Stimulated activated CD4-positive, alpha-beta T cell treated with anti-CD3 and anti-CD28 coated beads, Interleukin-4, amount 100 ng/mL, for 4 hours (primary cell): ENCODE data around the gene SLC2A13.
"Not testable (repeated sequence)": the region's sequence is repeated elsewhere in the genome, so short reads cannot be mapped to it uniquely, and the experiment has no call there.

ENCODE experiments used
- DNase-seq, 2 experiments: peaks; one replicate each; pipeline ENCODE4 v3.0.0-alpha.2; 2020

Gene SLC2A13

DNA sequence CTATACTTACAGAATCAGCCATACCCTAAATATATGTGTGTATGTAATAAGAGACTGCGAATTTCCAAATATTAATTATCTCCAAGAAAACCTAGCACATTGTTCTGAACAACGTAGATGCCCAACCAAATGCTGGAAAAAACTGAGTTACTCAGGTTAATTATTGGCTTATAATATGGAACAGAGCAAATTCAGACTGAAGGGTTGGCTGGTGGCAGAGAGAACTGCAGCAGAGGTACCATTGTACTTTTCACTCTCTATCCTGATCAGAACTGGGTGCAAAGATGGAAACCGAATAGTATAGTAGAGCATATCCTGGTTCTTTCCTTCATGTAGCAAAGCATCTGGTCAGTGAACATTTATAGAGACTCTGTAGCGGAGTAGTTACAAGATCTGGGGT, 185.7 kb downstream of the SLC2A13 start:
- no peak for DNase-seq

DNA sequence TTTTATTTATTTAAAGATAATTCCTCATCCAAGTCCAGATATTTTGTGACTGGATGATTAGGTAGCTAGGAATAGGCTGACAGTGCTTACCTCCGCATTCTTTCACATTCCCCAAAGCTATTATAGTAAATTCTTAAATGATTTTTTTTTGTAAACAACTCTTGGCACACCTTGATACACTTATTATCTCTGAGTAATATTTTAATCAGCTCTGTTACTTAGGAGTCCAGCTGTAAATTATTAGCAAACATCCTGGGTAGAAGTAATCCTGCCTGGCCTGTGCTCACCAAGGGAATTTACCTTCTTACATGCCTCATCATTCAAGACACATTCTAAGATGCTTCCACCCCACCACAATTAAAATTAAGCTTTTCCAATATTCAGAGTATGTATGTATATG, 186.1 kb downstream of the SLC2A13 start:
- no peak for DNase-seq

DNA sequence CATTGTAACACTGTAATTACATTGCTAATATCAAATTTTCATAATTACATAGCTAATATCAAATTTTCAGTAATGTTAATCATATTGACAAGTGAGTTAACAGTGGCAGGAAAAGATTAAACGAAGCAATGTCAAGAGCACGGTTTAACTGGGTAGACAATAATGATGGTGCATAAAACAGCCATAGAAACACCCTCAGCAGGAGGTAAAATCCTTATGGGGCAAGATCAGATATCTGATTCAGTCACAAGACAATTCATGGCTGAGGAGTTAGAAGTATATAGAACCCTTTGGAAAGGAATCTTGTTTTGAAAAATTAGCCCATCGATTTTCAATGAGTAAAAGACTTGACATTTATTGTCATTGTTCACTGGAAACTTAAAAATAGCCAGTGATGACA, 190.6 kb downstream of the SLC2A13 start:
- no peak for DNase-seq

DNA sequence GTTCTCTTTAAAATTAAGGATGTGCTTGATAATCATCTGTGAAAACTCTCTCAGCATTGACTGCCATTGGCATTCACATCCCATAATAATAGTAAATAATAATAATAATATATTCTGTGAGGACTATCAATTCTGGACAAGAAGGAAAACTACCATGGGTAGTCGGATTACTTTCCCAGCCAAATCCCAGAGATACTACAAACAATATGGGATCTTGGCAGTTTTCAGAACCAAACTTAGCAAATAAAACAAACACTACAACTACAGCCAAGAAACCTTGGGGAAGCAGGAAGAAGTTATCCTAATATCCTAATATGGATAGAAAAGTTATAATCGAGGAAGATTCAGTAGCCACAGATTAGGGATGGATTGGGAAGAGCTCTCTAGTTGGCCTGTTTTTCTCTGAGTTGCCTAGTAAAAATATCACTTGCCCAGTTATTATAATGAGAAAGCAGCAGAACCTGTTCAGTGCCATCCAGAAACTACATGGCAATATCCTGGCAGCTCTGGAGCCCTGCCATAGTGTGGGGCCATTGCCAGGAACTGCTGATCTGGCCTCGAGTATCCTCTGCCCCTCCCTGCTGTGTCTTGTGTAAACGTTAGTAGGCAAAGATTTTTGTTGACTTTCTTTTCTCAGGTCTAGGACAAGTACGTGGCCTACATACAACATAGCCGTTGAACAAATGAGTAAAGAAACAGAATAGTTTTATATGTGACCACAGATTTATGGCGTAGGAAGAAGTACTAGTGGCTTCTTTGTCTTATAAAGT, 193.5 kb downstream of the SLC2A13 start:
- no peak for DNase-seq

DNA sequence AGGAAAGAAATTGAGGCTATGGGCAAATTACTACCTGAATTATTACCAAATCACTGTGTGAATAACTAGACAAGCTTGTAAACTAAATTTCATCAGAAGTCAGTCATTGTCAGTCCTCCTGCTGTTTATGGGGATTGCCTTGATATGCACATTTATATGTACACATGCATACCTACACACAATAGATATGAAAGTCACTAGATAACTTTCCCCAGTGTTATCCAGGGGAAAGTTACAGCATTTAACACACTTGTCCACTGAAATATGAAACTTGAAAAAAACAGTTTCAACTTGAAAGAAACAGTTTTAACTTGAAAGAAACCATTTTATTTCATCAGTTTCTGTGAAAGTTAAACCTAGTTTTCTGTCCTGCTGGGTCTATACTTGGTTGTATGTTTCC, 199.6 kb downstream of the SLC2A13 start:
- DNase-seq: no peak

DNA sequence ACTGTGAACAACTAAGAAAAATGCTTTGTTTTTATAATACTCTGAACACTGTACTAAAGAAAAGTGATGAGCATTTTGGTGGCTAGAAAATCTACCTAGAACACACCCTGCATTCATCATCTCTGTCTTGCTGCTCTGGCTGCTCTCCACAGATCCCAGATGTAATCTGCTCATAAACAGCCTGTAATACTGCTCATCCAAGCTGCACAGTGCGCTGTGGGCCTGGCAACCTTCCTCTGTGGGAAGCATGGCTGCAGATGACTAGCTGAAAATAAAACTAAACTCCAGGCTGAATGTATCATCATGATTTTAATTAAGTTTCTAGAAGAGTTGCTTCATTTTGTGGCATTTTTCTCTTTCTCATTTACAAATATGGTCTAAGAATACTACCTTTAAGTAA, 200.7 kb downstream of the SLC2A13 start:
- DNase-seq: no peak

DNA sequence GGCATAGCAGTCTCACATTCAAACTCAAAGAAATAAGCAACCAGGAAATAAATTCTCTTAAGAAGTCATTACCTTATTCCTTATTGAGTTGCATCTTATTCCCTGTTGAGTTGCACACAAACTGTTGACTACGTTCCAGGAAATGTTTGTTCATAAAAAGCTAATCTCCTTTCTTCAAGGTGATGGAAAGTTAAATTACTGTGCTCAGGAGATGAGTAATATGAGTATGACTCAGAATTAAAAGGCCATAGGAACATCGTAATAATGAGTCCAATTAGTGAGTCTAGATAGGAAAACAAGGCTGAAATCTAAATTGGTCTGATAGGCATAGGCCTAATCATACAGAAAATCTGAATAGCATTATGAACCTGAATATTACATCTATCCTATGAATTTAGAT, 203.1 kb downstream of the SLC2A13 start:
- DNase-seq: no peak

DNA sequence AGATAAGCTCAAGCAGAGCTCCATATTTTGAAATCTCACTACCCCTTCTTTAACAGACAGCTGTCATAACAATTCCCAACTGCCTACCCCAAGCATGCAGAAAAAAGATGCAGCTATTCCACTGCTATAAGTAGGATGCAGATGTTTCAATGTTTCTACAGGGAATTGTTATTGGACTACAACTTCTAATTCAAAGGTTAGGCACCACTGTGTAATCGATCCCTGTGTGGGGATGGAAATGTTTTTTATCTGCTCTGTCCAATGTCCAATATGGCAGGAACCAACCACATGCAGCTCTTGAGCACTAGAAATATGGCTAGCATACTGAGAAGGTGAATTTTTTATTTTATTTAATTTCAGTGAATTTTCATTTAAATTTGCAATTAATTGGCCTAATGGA, 208.6 kb downstream of the SLC2A13 start:
- DNase-seq: no peak

DNA sequence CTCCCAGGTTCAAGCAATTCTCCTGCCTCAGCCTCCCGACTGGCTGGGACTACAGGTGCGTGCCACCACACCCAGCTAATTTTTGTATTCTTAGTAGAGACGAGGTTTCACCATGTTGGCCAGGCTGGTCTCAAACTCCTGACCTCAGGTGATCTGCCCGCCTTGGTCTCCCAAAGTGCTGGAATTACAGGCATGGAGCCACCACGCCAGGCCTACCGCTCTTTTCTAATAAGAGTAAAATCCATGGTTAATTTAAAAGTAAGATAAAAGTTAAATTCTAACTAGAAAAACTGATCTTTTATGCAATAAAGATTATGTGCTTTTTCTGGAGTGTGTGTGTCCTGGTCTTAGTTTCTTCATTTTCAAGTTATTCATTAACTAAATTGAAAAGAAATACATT, 212.5 kb downstream of the SLC2A13 start:
- DNase-seq: not testable (repeated sequence)

DNA sequence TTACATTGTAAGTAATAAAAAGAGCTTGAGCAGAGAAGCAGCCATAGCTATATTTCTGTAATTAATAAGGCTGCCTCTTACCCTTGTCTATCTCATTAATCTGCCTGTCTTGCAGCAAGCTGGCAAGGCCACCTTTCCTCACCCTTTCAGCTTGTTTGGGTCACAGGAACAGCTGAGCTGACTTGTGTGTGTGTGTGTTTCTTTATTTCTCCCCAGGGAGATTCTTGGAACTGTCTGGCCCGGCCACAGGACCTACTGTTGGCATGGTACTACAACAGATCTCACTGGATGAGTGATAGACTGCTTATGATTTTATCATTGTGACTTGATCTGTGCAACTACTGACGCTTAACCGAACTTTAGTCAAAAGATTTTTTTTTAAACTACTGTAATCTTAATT, 213.7 kb downstream of the SLC2A13 start:
- no peak for DNase-seq

DNA sequence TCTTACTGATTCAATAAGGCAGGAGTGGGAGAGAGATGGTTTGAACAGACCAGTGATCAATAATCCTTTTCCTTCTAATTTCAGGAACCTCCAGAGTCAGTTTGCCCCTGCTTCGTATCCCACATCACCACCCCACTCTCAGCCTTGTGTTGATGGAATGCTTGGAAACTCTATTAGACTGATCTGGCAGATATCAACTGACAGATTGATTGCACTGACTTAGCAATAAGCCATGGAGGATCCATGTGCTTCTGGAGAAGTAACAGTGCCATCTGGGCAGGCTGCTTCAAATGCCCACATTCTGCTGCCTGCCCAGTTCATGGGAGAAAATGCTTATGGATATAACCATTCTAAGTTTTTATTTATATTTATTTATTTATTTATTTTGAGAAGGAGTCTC, 218.0 kb downstream of the SLC2A13 start:
- no peak for DNase-seq

DNA sequence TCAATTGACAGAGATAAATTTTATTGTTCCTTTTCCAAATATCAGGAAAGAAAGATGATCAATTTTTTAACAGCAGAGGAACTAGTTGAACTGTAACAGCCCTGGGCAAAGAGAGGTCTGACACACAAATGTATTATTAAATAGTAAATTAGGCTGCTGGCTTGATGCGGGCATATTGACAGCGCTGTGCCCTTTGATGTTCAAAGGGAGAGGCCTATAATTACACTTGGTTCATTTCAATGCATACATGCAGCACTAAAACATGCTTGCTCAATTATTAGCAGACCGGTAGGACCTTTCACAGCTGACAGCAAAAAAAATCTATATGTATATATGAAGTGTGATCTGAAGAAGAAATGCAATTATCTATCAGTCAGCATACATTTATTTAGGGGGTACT, 219.8 kb downstream of the SLC2A13 start:
- DNase-seq: no peak

DNA sequence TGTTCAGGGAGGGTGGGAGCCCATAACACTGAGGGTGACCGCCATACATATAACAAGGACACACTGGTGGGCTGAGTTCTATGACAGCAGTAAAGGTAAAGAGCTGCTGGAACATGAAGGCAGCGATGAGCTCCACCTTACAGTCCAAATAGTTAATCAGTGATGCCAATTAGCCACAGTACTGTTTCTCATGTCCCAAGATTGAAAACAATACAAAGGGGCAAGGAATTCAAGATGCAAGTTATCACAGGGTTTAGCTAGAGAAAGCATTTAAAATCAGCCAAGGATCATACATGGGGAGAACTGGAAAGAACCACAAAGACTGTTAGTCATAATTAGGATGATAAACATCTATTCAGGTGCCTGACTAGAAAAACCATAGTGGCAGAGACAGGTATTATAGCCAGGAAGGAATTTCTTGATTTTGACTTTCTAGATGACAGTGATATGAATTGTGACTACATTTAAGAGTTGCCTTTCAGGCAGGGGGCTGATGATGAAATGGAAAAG, 221.2 kb downstream of the SLC2A13 start:
- no peak for DNase-seq

DNA sequence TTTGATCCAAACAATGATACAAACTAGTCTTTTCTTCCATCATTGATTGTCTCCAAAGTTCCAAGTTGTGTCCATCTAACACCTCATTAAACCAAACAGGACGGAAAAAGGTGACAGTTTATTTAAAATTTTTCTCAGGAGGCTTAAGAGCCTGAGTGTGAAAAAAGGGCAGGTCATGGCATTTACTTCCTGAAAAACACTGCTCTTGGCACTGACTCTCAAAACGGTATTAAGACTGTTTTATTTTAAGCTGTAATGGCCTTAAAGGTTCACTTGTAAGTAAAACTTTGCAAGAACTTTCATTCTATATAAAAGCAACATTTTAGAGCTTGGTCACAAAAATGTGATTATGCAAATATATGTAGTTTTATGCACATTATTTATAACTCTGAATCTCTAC, 222.5 kb downstream of the SLC2A13 start:
- DNase-seq: no peak

DNA sequence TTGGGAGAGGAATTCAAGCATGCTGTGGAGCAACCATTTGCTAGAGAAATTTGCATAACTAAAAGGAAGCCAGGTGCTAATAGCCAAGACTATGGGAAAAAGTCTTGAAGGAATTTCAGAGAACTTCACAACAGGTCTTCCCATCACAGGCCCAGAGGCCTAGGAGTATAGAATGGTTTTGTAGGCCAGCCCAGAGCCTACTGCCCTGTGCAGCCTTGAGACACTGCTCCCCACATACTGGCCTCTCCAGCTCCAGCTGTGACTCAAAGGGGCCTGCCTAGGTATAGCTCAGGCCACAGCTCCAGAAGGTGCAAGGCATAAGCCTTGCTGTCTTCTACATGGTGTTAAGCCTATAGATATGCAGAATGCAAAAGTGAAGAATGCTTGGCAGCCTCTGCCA, 227.1 kb downstream of the SLC2A13 start:
- no peak for DNase-seq

DNA sequence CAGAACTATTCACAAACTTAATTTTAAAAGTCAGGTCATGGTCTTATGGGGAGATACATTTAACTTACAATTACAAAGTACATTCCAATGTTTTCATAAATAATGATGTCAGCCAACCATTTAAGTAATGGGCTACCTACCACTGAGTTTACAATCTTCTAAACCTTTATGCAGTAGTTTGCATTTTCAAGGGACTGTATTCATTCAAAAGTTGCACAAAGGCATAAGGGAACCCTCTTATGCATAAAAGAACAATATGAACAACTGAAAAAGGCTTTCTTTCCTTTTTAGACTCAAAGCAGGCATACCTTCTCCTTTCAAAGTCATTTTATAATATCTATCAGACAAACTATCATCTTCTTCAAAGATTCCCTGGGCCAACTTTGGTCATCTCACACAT, 230.2 kb downstream of the SLC2A13 start:
- no peak for DNase-seq

DNA sequence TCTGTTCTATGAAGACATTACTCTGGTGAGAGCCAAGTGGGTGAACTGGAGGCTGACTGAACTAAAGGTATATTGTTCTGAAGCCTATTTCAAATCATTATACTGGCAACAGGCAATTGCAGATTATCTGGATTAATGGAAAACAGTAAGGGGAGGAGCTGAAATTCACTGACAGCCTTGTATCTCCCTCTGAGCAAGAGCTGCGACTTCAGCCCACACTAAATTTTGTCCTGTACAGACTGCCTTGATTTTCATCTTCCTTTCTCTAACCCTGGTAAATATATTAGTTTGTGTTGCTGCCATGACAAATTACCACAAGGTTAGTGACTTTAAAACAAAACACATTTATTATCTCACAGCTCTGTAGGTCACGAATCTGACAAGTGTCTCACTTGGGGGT, 231.1 kb downstream of the SLC2A13 start:
- no peak for DNase-seq

DNA sequence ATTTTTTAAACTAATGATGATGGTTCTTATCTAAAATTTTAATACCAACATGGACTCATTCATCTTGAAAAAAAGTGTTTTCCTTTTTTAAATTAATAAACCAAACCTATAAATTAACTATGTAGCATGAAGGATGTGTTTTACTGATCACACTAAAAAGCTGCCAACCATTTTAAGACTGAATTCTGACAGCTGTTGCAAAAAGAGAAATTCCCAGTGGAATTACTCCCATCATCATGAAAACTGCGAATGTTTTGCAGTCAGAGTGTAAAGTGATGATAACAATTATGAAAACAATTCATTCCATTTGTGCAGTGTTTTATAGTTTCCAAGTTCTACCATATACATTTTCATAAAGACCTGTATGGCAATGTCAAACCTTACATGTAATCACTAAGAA, 232.8 kb downstream of the SLC2A13 start:
- no peak for DNase-seq

DNA sequence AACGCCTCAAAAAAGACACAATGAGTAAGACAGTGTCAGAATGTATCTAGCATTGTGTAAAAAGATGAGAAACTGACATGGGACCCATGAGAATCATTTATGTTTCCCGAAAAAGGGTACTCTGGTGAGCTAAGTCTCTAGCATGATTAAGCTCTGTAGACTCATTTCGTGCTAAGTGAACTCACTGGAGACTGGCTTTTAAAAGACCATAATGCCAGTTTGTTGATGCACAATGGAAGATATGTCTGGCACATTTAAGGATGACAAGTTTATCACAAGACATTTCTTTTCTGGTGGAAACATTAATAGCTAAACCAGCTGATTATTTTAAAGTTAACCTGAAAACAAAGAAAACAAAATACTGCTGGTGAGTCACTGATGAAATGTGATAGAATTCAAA, 233.5 kb downstream of the SLC2A13 start:
- DNase-seq: no peak

DNA sequence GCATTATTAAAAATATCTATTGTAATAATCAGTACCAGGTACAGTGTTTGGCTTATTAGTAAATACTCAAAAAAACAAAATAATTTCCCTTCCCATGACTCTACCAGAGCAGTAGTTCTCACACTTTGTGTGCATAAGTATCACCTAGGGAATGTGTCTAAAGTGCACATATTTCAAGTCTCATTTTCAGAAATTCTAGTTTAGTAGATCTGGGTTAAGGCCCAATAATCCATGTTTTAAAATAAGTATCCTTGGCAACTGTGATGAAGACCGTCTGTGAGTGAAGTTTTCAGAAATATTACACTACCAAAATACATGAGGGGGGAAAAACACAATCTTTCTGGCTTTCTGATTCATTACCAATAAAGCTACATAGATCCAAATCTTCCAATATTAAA, 237.6 kb downstream of the SLC2A13 start:
- no peak for DNase-seq

DNA sequence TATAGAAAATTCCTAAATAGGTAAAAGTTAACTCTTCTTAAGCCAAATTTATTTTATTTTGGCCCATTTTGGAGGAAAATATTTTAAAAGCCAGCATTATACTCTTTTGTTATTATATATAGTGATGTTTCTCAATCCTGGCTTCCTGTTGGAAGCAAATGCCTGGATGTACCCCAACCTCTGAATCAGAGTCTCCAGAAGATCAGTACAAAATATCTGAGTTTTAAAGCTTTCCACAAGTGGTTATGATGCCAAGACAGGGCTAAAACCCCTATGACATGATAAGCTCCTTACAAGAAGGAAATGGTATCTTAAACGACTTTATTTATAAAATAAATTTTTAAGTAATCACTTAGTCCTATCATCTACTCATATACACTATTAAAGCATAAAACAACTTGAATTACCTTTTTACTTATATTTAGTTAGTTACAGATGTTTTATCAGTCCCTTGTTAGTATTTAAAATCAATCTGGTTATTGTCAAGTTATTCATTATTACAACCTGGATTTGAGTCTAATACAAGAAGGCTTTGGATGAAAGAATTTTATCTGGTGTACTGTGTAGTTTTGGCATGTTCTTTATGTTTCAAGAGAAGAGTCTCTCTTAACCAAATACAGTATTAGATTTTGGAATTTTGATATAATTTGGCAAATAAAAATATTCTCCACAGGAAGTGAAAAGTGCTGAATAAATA, 238.1 kb downstream of the SLC2A13 start:
- no peak for DNase-seq

DNA sequence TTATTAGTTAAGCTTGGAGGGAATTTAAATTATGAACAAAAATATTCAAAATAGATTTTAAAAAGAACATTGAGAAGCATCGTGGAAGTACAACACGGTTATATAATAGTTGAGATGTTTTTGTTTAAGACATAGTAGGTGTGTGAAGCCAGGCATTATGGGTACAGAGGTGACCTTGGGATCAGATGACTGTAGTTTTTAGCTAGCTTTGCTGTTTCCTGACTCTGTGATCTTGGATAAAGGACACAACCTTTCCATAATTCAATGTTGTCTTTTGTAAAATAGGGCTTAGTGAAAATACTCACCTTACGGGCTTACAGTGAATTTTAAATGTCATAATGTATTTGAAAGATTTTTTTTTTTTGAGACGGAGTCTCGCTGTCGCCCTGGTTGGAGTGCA, 239.7 kb downstream of the SLC2A13 start:
- no peak for DNase-seq

DNA sequence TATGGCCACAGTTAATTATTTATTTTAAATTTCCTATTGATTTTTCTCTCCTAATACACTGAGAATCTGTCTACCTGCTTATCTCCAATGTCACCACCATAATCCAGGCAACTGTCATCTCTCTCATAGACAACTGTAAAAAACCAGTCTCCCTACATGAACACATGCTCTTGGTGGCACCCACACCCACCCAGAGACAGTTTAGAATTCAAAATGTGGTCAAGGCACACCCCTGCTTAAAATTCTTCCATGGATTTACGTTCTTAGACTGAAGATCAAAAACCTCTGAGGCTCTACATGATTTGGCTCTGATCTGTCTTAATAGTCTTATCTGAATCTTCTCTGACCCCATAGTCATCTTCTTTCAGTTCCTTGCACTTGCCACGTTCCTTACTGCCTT, 245.2 kb downstream of the SLC2A13 start:
- DNase-seq: no peak

DNA sequence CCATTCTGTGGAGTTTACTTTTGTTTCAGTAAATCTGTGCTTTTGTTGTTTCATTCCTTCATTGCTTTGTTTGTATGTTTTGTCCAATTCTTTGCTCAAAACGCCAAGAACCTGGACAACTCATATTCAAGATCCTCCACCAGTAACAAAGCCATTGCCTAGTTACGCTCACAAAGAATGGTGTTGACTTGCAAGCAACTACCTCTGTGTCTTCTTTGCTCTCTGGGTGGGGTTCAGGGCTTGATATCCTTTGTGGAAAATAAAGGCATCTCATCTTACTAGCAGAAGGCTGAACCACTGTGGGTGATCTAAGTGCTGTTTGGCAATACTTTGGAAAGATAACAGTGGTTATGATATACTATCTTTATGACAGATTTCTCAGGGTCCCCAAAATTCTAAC, 252.9 kb downstream of the SLC2A13 start:
- no peak for DNase-seq

DNA sequence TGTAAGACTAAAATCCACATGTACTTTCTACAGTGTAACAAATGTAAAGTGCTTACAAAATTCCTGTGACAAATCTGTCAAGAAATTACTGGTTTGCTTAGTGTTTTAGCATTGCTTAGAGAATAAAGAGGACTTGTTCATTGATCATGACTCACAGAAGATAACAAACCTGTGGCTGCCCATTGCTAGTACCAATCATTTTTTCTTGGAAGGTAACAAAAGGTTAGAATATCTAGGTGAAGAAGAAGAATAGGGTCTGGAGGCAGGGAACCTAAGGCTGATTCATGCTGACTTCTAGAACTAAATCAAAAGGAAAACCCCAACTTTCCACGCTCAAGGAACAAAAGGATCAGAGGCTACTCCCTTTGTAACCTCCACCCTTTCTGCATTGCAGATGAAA, 253.5 kb downstream of the SLC2A13 start:
- no peak for DNase-seq
